OCI-LY7 (cell line): Measurements from ENCODE around the gene RAET1E.

Experiments used
- CTCF ChIP-seq: fragments of 200-600 bp; sonication (generic); conservative IDR thresholded peaks from 2 replicates; pipeline ENCODE4 v1.5.1; 2014; ENCODE audit warnings: mild to moderate bottlenecking, antibody characterized with exemption, low read length, moderate library complexity, mixed read lengths
- EZH2phosphoT487 ChIP-seq: fragments of 200-600 bp; sonication (generic); IDR thresholded peaks from 2 replicates; pipeline ENCODE4 v1.6.1; 2018; ENCODE audit warnings: low read depth, borderline replicate concordance, mild to moderate bottlenecking, mixed run types, antibody characterized with exemption, low read length, moderate library complexity, mixed read lengths

DNA sequence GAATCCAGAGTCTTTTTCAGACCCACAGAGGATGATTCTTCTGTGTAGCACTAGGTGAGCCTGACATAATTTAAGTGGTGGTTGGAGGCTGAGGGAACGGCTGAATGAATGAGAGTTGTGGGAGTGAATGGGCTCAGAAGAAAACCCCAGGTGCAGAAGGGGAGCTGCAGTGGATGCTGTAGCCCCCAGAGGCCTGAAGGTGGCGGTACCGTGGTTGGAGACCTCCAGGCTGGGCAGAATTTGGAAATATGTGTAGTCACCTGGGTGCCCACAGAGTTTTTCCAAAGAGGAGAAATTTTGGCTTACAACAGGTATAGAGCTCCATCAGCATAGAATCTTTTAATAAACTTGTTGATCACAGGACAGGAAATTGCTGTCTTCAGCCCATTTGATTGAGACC, 31.5 kb upstream of the RAET1E start:
- TF ChIP-seq CTCF = peak; percentile 80
- TF ChIP-seq EZH2phosphoT487 = no peak
